ENCODE data around the gene RHBG. TPM values are rescaled to one million over a fixed set of nuclear protein-coding genes. Genes with fewer than 3 reads are reported as not detected.

Gene RHBG
- total and polyA plus RNA-seq, 2 donors (not counting 3 experiments of a cell fraction or from before 2014, with no cell fraction given): not detected

DNA sequence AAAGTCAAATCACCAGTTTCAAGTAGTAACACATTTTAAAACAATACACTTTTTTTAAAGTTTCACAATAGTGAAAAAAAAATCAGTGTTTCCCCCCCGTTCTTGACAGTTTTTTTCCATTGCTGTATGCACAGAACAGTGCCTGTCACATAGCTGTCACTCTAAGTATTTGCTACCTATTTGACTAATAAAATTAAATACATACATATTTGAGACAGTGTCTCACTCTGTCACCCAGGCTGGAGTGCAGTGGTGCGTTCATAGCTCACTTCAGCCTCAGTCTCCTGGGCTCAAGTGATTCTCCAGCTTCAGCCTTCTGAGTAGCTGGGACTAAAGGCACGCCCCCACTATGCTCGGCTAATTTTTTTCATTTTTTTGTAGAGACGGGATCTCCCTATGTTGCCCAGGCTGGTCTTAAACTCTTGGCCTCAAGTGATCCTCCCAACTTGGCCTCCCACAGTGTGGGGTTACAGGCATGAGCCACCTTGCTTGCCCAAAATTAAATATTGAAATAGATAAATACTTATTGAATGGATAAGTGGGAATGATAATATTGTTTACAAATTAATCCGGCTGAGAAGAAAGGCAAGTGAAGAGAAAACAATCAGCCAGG lies 12.6 kb upstream of the RHBG start:
- BruUV-seq (replicated peaks): no TSS peak
- dilution Hi-C loops (cut with MboI; ENCODE audit: extremely low pct_ligation_motif_present, low sequenced_read_pairs): no loop called here
- Histone ChIP-seq H3K9me1 (replicated peaks; ENCODE audit: control insufficient read depth, extremely low read depth, insufficient read depth, low read length) (no peaks in the 10 kb centered on the region), H3K27me3 (ENCODE audit: control insufficient read depth in 2 of 2, insufficient read depth in 2 of 2, low read length in 2 of 2) (peaks cover 17 to 28% of the 10 kb centered on the region in 2 experiments), H3K36me3 (ENCODE audit: control insufficient read depth in 2 of 2, extremely low read depth in 1 of 2, insufficient read depth in 2 of 2, low read length in 2 of 2) (no peaks in the 10 kb centered on the region), H3K9ac (replicated peaks; ENCODE audit: extremely low read depth, insufficient read depth, low read length) (no peak overlapping the region), H3K27ac (ENCODE audit: insufficient read depth, low read depth, low read length) (no peak overlapping the region), H2AFZ (ENCODE audit: low read depth, low read length) (no peak overlapping the region), H3K4me2 (ENCODE audit: insufficient read depth, low read length) (no peak overlapping the region), H3K4me3 (replicated peaks in 1 of 3; ENCODE audit: insufficient read depth in 1 of 3, low read depth in 1 of 3, low read length in 3 of 3) (no peak overlapping the region), H3K4me1 (ENCODE audit: control insufficient read depth, extremely low read depth, insufficient read depth, low read length) (no peaks in the 10 kb centered on the region), H3K9me3 (replicated peaks; ENCODE audit: control insufficient read depth, insufficient read depth, low read length) (no peaks in the 10 kb centered on the region), H4K20me1 (replicated peaks; ENCODE audit: control insufficient read depth, extremely low read depth, insufficient read depth, low read length) (no peaks in the 10 kb centered on the region), H3K79me2 (ENCODE audit: control insufficient read depth, insufficient read depth, low read length) (no peaks in the 10 kb centered on the region)
- CTCF ChIA-PET: interaction anchor here (1.0 to 1.2 kb wide), 3 partner anchors 12 to 90 kb away, joined by 3 read pairs; no protein-coding TSS in a partner anchor
- TF ChIP-seq, protein P1, sequence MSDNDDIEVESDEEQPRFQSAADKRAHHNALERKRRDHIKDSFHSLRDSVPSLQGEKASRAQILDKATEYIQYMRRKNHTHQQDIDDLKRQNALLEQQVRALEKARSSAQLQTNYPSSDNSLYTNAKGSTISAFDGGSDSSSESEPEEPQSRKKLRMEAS (IDR thresholded peaks at IDR 0.05; ENCODE audit: insufficient read depth, insufficient read length): no peak
- TF ChIP-seq FOS (IDR thresholded peaks at IDR 0.05; ENCODE audit: borderline replicate concordance, insufficient read depth, low read length): no peak
- no peak for TF ChIP-seq POLR2A (IDR thresholded peaks at IDR 0.05; ENCODE audit: low read depth, low read length)
- no peak for TF ChIP-seq CTCF (IDR thresholded peaks at IDR 0.05; ENCODE audit: extremely low read depth in 1 of 2, insufficient read depth in 1 of 2, low read depth in 1 of 2, low read length in 2 of 2)
- TF ChIP-seq GATA2 (IDR thresholded peaks at IDR 0.05; ENCODE audit: insufficient read depth, insufficient read length, low read depth, low read length): no peak
- TF ChIP-seq EZH2 (IDR thresholded peaks at IDR 0.05; ENCODE audit: borderline replicate concordance, low read depth, low read length, severe bottlenecking): no peak
- TF ChIP-seq POLR2AphosphoS5 (IDR thresholded peaks at IDR 0.05; ENCODE audit: insufficient read depth, low read depth, low read length): no peak
- TF ChIP-seq MYC (IDR thresholded peaks at IDR 0.05; ENCODE audit: low read depth, low read length): no peak
- TF ChIP-seq JUN (IDR thresholded peaks at IDR 0.05; ENCODE audit: borderline replicate concordance, insufficient read depth, insufficient read length, low read depth): no peak
- POLR2A ChIA-PET: no interaction called here
- FAIRE-seq (no peak), DNase-seq (ENCODE audit: low read depth, low spot score) (no peak)
- intact Hi-C loops (cut with micrococcal nuclease): no loop called here

All from endothelial cell of umbilical vein (primary cell).